GM12873 (cell line): ENCODE data around the gene SPATA31C2.

Experiments used
- CTCF ChIP-seq: IDR thresholded peaks from 2 replicates; pipeline ENCODE4 v1.5.1; 2012; ENCODE audit warnings: low read depth, mild to moderate bottlenecking, moderate library complexity, low read length, control low read depth; ENCODE audit not compliant: insufficient read depth; ENCODE audit errors: missing control alignments

The SPATA31C2 gene

GRCh38 chr9:88106492-88106891, 31.8 kb downstream of the SPATA31C2 start:
- no peak for TF ChIP-seq CTCF

DNA sequence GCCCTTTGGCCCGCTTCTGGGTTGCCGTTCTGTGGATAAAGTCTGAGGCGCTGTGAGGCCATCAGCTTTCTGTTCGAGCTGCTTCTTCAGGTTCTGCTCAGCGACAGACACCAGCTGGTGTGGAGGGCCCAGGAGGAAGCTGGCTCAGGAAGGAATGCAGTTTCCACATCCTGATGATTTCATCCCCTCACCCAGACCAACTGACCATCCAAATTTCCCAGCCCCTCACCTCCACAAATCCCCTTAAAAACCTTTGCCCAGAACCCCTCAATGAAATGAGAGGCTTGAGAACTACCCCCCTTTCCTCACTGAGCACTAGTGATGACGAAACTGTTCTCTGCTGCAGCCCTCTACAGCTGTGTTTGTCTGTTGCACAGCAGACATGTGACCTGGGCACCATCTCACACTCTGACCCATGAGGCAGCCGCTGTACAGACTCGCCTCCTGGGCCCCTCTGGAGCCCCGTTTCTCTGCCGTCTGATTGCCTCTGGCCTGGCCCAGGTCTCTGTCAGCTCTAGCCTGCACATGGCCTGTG, 45.4 kb downstream of the SPATA31C2 start:
- no peak for TF ChIP-seq CTCF

- TF ChIP-seq CTCF = no peak
Measured at GRCh38 chr9:88090151-88090581, 48.1 kb downstream of the SPATA31C2 start.

DNA sequence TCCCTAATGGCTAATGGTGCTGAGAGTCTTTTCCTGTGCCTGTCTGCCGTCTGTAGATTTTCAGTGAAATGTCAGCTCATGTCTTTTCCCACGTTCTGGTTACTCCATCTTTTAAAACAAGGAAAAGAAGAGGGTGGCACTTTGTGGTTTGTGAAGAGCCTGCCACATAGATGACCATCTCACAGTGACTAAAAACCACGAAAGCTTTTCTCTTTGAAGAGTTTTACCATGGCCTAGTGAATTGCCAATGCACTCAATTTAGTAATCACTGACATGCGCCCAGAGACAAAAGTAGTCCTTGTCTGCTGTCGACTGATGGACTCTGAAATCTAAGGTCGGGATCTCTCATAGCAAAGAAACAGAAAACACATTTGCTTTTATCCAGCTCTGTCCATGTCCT, 50.4 kb downstream of the SPATA31C2 start:
- no peak for TF ChIP-seq CTCF

GRCh38 chr9:88085476-88085875, 52.8 kb downstream of the SPATA31C2 start:
- TF ChIP-seq CTCF = no peak

- no peak for TF ChIP-seq CTCF
Measured at GRCh38 chr9:88084357-88085183, 53.7 kb downstream of the SPATA31C2 start.
